ENCODE measurements around the gene SVIL. TPM values are rescaled to one million over a fixed set of nuclear protein-coding genes. Genes with fewer than 3 reads are reported as not detected.
"Not testable (repeated sequence)": the region's sequence is repeated elsewhere in the genome, so short reads cannot be mapped to it uniquely, and the experiment has no call there.

Gene SVIL
- polyA plus RNA-seq, 4 donors = 6.7 to 26.4 (median 9.8) TPM

- no peaks in the 10 kb centered on the region for H3K27me3 ChIP-seq (ENCODE audit: control insufficient read depth in 3 of 3, insufficient read depth in 3 of 3, low read length in 3 of 3)
- FAIRE-seq (no peak), DNase-seq (peak; percentile 15 to 31)
- H3K9me3 ChIP-seq (ENCODE audit: control insufficient read depth in 2 of 2, insufficient read depth in 1 of 2, low read depth in 1 of 2, low read length in 1 of 2) = no peaks in the 10 kb centered on the region
- 22 to 43% (median 32%) methylated on average over 4 of the region's 4 CpGs for WGBS, 3 donors
- H3K36me3 ChIP-seq (ENCODE audit: control insufficient read depth in 3 of 3, insufficient read depth in 2 of 3, low read depth in 1 of 3, low read length in 3 of 3) = peaks cover 0 to 14% (median 0%) of the 10 kb centered on the region in 3 donors
- H3K4me3 ChIP-seq (ENCODE audit: low read depth in 1 of 3, low read length in 3 of 3) = no peak overlapping the region
- peak overlapping the region in 2 of 3 donors; percentile 64 to 83 for H3K27ac ChIP-seq (ENCODE audit: low read depth in 1 of 3, low read length in 2 of 3)
- peaks cover 1 to 21% (median 10%) of the 10 kb centered on the region in 3 donors for H3K4me1 ChIP-seq (ENCODE audit: control insufficient read depth in 3 of 3, insufficient read depth in 2 of 3, low read depth in 1 of 3, low read length in 2 of 3)
Measured at GRCh38 chr10:29635711-29636144, 957 bp upstream of the SVIL start.

DNA sequence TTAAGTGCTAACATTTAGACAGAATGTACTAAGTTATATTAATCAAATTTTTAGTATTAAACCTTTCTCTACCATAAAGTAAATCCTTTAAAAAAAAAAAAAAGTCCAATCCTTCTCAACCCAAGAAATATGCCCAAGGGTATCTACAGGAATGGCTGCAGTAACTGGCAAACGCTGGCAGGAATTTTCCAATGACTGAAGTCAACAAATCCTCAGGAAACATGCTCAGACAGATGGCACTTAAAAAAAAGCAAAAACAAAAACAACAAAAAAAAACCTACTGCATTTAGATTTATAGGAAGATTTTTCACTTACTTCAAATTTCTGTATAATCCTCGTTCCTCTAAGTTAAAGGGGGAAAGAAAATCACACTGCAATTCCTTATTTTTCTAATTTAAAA, 666 bp downstream of the SVIL start:
- Histone ChIP-seq H3K9me3 (ENCODE audit: control insufficient read depth in 2 of 2, insufficient read depth in 1 of 2, low read depth in 1 of 2, low read length in 1 of 2) (no peaks in the 10 kb centered on the region), H3K4me3 (ENCODE audit: low read depth in 1 of 3, low read length in 3 of 3) (no peak overlapping the region), H3K36me3 (ENCODE audit: control insufficient read depth in 3 of 3, insufficient read depth in 2 of 3, low read depth in 1 of 3, low read length in 3 of 3) (peaks cover 0 to 5% (median 0%) of the 10 kb centered on the region in 3 donors), H3K27me3 (ENCODE audit: control insufficient read depth in 3 of 3, insufficient read depth in 3 of 3, low read length in 3 of 3) (no peaks in the 10 kb centered on the region), H3K27ac (ENCODE audit: low read depth in 1 of 3, low read length in 2 of 3) (peak overlapping the region in 1 of 3 donors; percentile 64), H3K4me1 (ENCODE audit: control insufficient read depth in 3 of 3, insufficient read depth in 2 of 3, low read depth in 1 of 3, low read length in 2 of 3) (peaks cover 2 to 21% (median 12%) of the 10 kb centered on the region in 3 donors)
- FAIRE-seq = no peak
- no peak for DNase-seq
- WGBS, 3 donors = 73 to 94% (median 89%) methylated on average over 2 of the region's 2 CpGs

DNA sequence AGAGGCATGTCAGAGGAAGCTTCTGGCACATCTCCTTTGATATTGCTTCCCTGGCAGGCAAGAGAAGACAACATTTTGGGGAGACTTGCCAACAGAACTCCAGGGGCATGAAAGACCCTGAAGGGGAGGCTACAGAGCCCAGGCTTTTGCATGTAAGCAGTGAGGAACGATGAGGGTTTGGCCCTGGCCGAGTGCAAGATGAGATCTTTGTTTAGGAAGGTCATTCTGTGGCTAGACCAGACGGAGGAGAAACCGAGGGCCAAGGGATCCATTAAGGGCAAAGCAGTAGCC, 3.8 kb downstream of the SVIL start:
- Histone ChIP-seq H3K27me3 (ENCODE audit: control insufficient read depth in 3 of 3, insufficient read depth in 3 of 3, low read length in 3 of 3) (no peaks in the 10 kb centered on the region), H3K9me3 (ENCODE audit: control insufficient read depth in 2 of 2, insufficient read depth in 1 of 2, low read depth in 1 of 2, low read length in 1 of 2) (no peaks in the 10 kb centered on the region), H3K36me3 (ENCODE audit: control insufficient read depth in 3 of 3, insufficient read depth in 2 of 3, low read depth in 1 of 3, low read length in 3 of 3) (peaks cover 0 to 3% (median 0%) of the 10 kb centered on the region in 3 donors), H3K4me1 (ENCODE audit: control insufficient read depth in 3 of 3, insufficient read depth in 2 of 3, low read depth in 1 of 3, low read length in 2 of 3) (peaks cover 2 to 16% (median 15%) of the 10 kb centered on the region in 3 donors), H3K4me3 (ENCODE audit: low read depth in 1 of 3, low read length in 3 of 3) (no peak overlapping the region), H3K27ac (ENCODE audit: low read depth in 1 of 3, low read length in 2 of 3) (peak overlapping the region in 1 of 3 donors; percentile 5)
- no peak for FAIRE-seq
- WGBS, 3 donors = 85 to 97% (median 89%) methylated on average over 4 of the region's 4 CpGs
- no peak for DNase-seq

- H3K36me3 ChIP-seq (ENCODE audit: control insufficient read depth in 3 of 3, insufficient read depth in 2 of 3, low read depth in 1 of 3, low read length in 3 of 3) = peaks cover 0 to 3% (median 0%) of the 10 kb centered on the region in 3 donors
- peak overlapping the region in 1 of 3 donors; percentile 5 for H3K27ac ChIP-seq (ENCODE audit: low read depth in 1 of 3, low read length in 2 of 3)
- H3K9me3 ChIP-seq (ENCODE audit: control insufficient read depth in 2 of 2, insufficient read depth in 1 of 2, low read depth in 1 of 2, low read length in 1 of 2) = no peaks in the 10 kb centered on the region
- no peak for FAIRE-seq
- DNase-seq = peak; percentile 17 to 37
- 22 to 63% (median 53%) methylated on average over 11 of the region's 11 CpGs for WGBS, 3 donors
- no peaks in the 10 kb centered on the region for H3K27me3 ChIP-seq (ENCODE audit: control insufficient read depth in 3 of 3, insufficient read depth in 3 of 3, low read length in 3 of 3)
- H3K4me3 ChIP-seq (ENCODE audit: low read depth in 1 of 3, low read length in 3 of 3) = no peak overlapping the region
- peaks cover 2 to 11% (median 11%) of the 10 kb centered on the region in 3 donors for H3K4me1 ChIP-seq (ENCODE audit: control insufficient read depth in 3 of 3, insufficient read depth in 2 of 3, low read depth in 1 of 3, low read length in 2 of 3)
Measured at GRCh38 chr10:29630205-29631048, 4.3 kb downstream of the SVIL start.

DNA sequence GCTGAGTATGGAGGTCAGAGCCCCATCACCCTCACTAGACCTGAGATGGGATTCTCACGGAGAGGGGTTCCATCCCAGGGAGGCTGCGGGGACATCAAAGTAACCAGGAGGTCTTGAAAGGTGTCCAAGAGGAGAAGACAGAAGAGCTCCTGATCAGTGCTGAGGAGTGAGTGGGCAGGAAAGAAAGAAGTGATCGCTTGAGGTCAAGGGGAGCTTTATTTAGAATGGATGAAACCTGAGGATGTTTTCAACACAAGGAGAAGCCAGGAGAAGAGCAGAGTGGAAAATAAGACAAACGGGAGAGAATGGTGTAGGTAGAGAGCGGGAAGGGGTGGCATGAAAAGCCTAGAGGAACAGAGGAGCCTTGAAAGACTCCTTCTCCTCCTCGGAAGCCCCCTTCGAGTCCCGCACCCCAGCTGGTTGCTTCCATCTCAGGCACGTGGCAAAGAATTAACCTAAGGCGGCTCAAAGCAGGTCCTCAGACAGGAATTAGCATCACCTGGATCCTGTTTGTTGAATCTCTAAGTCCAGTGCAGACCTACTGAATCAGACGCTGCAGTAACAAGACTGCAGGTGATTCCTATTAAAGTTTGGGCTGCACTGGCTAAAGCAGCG, 5.8 kb downstream of the SVIL start:
- peaks cover 0 to 6% (median 2%) of the 10 kb centered on the region in 3 donors for H3K4me1 ChIP-seq (ENCODE audit: control insufficient read depth in 3 of 3, insufficient read depth in 2 of 3, low read depth in 1 of 3, low read length in 2 of 3)
- H3K9me3 ChIP-seq (ENCODE audit: control insufficient read depth in 2 of 2, insufficient read depth in 1 of 2, low read depth in 1 of 2, low read length in 1 of 2) = no peaks in the 10 kb centered on the region
- no peak overlapping the region for H3K27ac ChIP-seq (ENCODE audit: low read depth in 1 of 3, low read length in 2 of 3)
- FAIRE-seq (no peak), DNase-seq (no peak)
- peaks cover 0 to 3% (median 0%) of the 10 kb centered on the region in 3 donors for H3K36me3 ChIP-seq (ENCODE audit: control insufficient read depth in 3 of 3, insufficient read depth in 2 of 3, low read depth in 1 of 3, low read length in 3 of 3)
- no peaks in the 10 kb centered on the region for H3K27me3 ChIP-seq (ENCODE audit: control insufficient read depth in 3 of 3, insufficient read depth in 3 of 3, low read length in 3 of 3)
- H3K4me3 ChIP-seq (ENCODE audit: low read depth in 1 of 3, low read length in 3 of 3) = no peak overlapping the region
- WGBS, 3 donors = 92 to 94% (median 94%) methylated on average over 12 of the region's 12 CpGs

DNA sequence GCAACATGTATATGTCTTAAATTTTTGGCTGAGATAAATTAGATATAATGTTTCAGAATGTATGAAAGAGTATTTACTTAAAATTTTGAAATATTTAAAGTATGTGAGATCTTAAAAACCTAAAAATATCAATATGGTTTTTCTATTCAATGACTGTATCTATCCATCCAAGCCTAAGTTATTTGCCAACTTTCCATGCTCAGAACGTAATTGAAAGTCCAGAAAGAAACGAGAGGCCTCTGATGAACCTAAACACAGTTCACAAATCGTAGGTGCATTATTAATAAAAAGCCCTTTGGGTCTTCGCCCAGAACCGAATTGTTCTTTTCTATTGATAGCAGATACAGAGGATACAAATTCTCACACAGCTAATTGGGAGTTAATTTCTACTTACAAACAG, 6.5 kb downstream of the SVIL start:
- no peaks in the 10 kb centered on the region for H3K9me3 ChIP-seq (ENCODE audit: control insufficient read depth in 2 of 2, insufficient read depth in 1 of 2, low read depth in 1 of 2, low read length in 1 of 2)
- no peaks in the 10 kb centered on the region for H3K27me3 ChIP-seq (ENCODE audit: control insufficient read depth in 3 of 3, insufficient read depth in 3 of 3, low read length in 3 of 3)
- peaks cover 0 to 3% (median 0%) of the 10 kb centered on the region in 3 donors for H3K36me3 ChIP-seq (ENCODE audit: control insufficient read depth in 3 of 3, insufficient read depth in 2 of 3, low read depth in 1 of 3, low read length in 3 of 3)
- FAIRE-seq = no peak
- H3K27ac ChIP-seq (ENCODE audit: low read depth in 1 of 3, low read length in 2 of 3) = no peak overlapping the region
- 72 to 76% (median 75%) methylated on average over 5 of the region's 5 CpGs for WGBS, 3 donors
- H3K4me1 ChIP-seq (ENCODE audit: control insufficient read depth in 3 of 3, insufficient read depth in 2 of 3, low read depth in 1 of 3, low read length in 2 of 3) = peaks cover 0 to 6% (median 2%) of the 10 kb centered on the region in 3 donors
- H3K4me3 ChIP-seq (ENCODE audit: low read depth in 1 of 3, low read length in 3 of 3) = no peak overlapping the region
- DNase-seq = no peak

GRCh38 chr10:29627201-29628132, 7.3 kb downstream of the SVIL start:
- Histone ChIP-seq H3K4me3 (ENCODE audit: low read depth in 1 of 3, low read length in 3 of 3) (no peak overlapping the region), H3K36me3 (ENCODE audit: control insufficient read depth in 3 of 3, insufficient read depth in 2 of 3, low read depth in 1 of 3, low read length in 3 of 3) (peaks cover 0 to 3% (median 0%) of the 10 kb centered on the region in 3 donors), H3K9me3 (ENCODE audit: control insufficient read depth in 2 of 2, insufficient read depth in 1 of 2, low read depth in 1 of 2, low read length in 1 of 2) (no peaks in the 10 kb centered on the region), H3K27ac (ENCODE audit: low read depth in 1 of 3, low read length in 2 of 3) (no peak overlapping the region), H3K4me1 (ENCODE audit: control insufficient read depth in 3 of 3, insufficient read depth in 2 of 3, low read depth in 1 of 3, low read length in 2 of 3) (peaks cover 0 to 6% (median 2%) of the 10 kb centered on the region in 3 donors), H3K27me3 (ENCODE audit: control insufficient read depth in 3 of 3, insufficient read depth in 3 of 3, low read length in 3 of 3) (no peaks in the 10 kb centered on the region)
- FAIRE-seq = no peak
- 78 to 82% (median 79%) methylated on average over 7 of the region's 7 CpGs for WGBS, 3 donors
- no peak for DNase-seq

DNA sequence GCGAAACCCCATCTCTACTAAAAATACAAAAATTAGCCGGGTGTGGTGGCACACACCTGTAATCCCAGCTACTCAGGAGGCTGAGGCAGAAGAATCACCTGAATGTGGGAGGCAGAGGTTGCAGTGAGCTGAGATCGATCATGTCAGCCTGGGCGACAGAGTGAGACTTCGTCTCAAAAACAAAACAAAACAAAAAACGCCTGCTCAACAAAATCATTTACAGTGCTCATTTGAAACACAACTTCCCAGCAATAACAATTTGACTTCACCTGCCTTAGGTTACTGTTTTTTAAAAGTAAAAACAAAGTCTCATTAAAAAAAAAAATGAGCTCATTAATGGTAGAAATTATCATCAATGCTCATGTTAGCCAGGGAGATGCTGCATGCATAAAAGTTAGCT, 10.4 kb downstream of the SVIL start:
- H3K27me3 ChIP-seq (ENCODE audit: control insufficient read depth in 3 of 3, insufficient read depth in 3 of 3, low read length in 3 of 3); FAIRE-seq; H3K4me3 ChIP-seq (ENCODE audit: low read depth in 1 of 3, low read length in 3 of 3); H3K4me1 ChIP-seq (ENCODE audit: control insufficient read depth in 3 of 3, insufficient read depth in 2 of 3, low read depth in 1 of 3, low read length in 2 of 3); H3K9me3 ChIP-seq (ENCODE audit: control insufficient read depth in 2 of 2, insufficient read depth in 1 of 2, low read depth in 1 of 2, low read length in 1 of 2); H3K27ac ChIP-seq (ENCODE audit: low read depth in 1 of 3, low read length in 2 of 3); DNase-seq; H3K36me3 ChIP-seq (ENCODE audit: control insufficient read depth in 3 of 3, insufficient read depth in 2 of 3, low read depth in 1 of 3, low read length in 3 of 3): not testable (repeated sequence)
- WGBS, 3 donors = 91 to 94% (median 91%) methylated on average over 6 of the region's 6 CpGs

Data from small intestine (tissue), 7 donors.